H1 (cell line): ENCODE data around the gene BRMS1. TPM values are rescaled to one million over a fixed set of nuclear protein-coding genes. Genes with fewer than 3 reads are reported as not detected.

Experiments used
- CTCF ChIA-PET: fragments of 300-600 bp; sonication (Branson Sonifier 250); formaldehyde crosslinking; loops from one replicate; lab custom pipeline; 2021; ENCODE audit not compliant: partially characterized antibody; lab: Charles Lee
- POLR2A ChIA-PET: fragments of 300-600 bp; sonication (Branson Sonifier 250); formaldehyde crosslinking; loops from one replicate; lab custom pipeline; 2021; ENCODE audit warnings: inconsistent platforms; ENCODE audit not compliant: partially characterized antibody; lab: Charles Lee
- DNase-seq, 2 experiments: peaks; one replicate each; pipeline versions ENCODE4 v3.0.0 to v3.0.0-alpha.2; 2010 to 2022; ENCODE audit warnings: low spot score in 2 of 2, low read depth in 1 of 2, mixed read lengths in 1 of 2
- FAIRE-seq: peaks from 2 replicates; lab custom pipeline; 2011; peaks lifted over from hg19 to GRCh38; lab: Jason Lieb, UNC
- H2AFZ ChIP-seq: 2 replicates; pipeline ENCODE4 v1.8.1; 2012; ENCODE audit warnings: low read length, inconsistent platforms
- H2AK5ac ChIP-seq: 2 replicates; pipeline ENCODE4 v1.6.1; 2013; ENCODE audit warnings: low read depth, low read length
- H2BK120ac ChIP-seq: replicated peaks from 2 replicates; pipeline ENCODE3; 2013; ENCODE audit warnings: low read depth, low read length, inconsistent platforms
- H2BK12ac ChIP-seq: 2 replicates; pipeline ENCODE4 v1.6.1; 2013; ENCODE audit warnings: low read depth, low read length
- H2BK15ac ChIP-seq: 2 replicates; pipeline ENCODE4 v1.6.1; 2013; ENCODE audit warnings: low read length
- H2BK20ac ChIP-seq: 2 replicates; pipeline ENCODE4 v1.6.1; 2013; ENCODE audit warnings: low read length
- H2BK5ac ChIP-seq: 2 replicates; pipeline ENCODE4 v1.6.1; 2013; ENCODE audit warnings: low read depth, low read length
- H3K14ac ChIP-seq: 2 replicates; pipeline ENCODE4 v1.6.1; 2013; ENCODE audit warnings: inconsistent platforms; ENCODE audit not compliant: insufficient read length
- H3K18ac ChIP-seq: 2 replicates; pipeline ENCODE4 v1.6.1; 2013; ENCODE audit warnings: low read length; ENCODE audit errors: extremely low read depth
- H3K23ac ChIP-seq: 2 replicates; pipeline ENCODE4 v1.6.1; 2013; ENCODE audit warnings: inconsistent platforms; ENCODE audit not compliant: insufficient read length
- H3K23me2 ChIP-seq: 2 replicates; pipeline ENCODE4 v1.6.1; 2013; ENCODE audit warnings: low read depth, low read length
- H3K27ac ChIP-seq: 2 replicates; pipeline ENCODE4 v1.6.1; 2011; ENCODE audit warnings: low read depth, low read length, inconsistent platforms
- H3K27me3 ChIP-seq, 4 experiments: replicated peaks in 1 of 4; 1 replicate in 1 of 4; 2 replicates in 3 of 4; pipeline versions ENCODE4 v1.6.1 to v1.8.1; 2011 to 2013; ENCODE audit warnings: low read length in 3 of 4, mild to moderate bottlenecking in 3 of 4, inconsistent platforms in 2 of 4, mixed read lengths in 2 of 4, moderate library complexity in 1 of 4; ENCODE audit not compliant: control insufficient read depth in 3 of 4, insufficient read depth in 3 of 4; ENCODE audit errors: extremely low read depth in 1 of 4
- H3K36me3 ChIP-seq, 4 experiments: 2 replicates each; pipeline versions ENCODE4 v1.6.1 to v1.8.1; 2011 to 2013; ENCODE audit warnings: mild to moderate bottlenecking in 4 of 4, low read length in 3 of 4, moderate library complexity in 2 of 4, control low read depth in 1 of 4, inconsistent platforms in 1 of 4; ENCODE audit not compliant: insufficient read depth in 4 of 4, control insufficient read depth in 2 of 4
- H3K4ac ChIP-seq: replicated peaks from 2 replicates; pipeline ENCODE3; 2013; ENCODE audit warnings: low read length, low read depth, mixed read lengths, inconsistent platforms; ENCODE audit not compliant: insufficient read length
- H3K4me1 ChIP-seq, 4 experiments: replicated peaks in 1 of 4; 1 replicate in 1 of 4; 2 replicates in 3 of 4; pipeline versions ENCODE4 v1.6.1 to v1.8.1; 2011 to 2013; ENCODE audit warnings: low read length in 3 of 4, inconsistent platforms in 2 of 4, mixed read lengths in 1 of 4; ENCODE audit not compliant: insufficient read depth in 4 of 4, control insufficient read depth in 3 of 4
- H3K4me2 ChIP-seq, 2 experiments: 2 replicates each; pipeline versions ENCODE4 v1.6.1 to v1.8.1; 2011 to 2013; ENCODE audit warnings: low read depth in 2 of 2, low read length in 2 of 2, control low read depth in 1 of 2, inconsistent platforms in 1 of 2, mild to moderate bottlenecking in 1 of 2; ENCODE audit not compliant: insufficient read depth in 1 of 2
- H3K4me3 ChIP-seq, 4 experiments: fragments of 200-600, 300-600 bp in 1 of 4; sonication (generic), shearing (Covaris generic), sonication (Bioruptor Twin) in 1 of 4; 2 replicates each; pipeline versions ENCODE4 v1.5.1 to v1.8.1; 2011 to 2016; ENCODE audit warnings: low read length in 4 of 4, low read depth in 3 of 4, control low read depth in 2 of 4, inconsistent platforms in 2 of 4, mild to moderate bottlenecking in 2 of 4, mixed read lengths in 1 of 4, moderate library complexity in 1 of 4; ENCODE audit not compliant: insufficient read depth in 2 of 4; ENCODE audit errors: extremely low read depth in 1 of 4
- H3K56ac ChIP-seq: replicated peaks from 2 replicates; pipeline ENCODE3; 2013; ENCODE audit warnings: low read depth, mild to moderate bottlenecking, mixed read lengths, low read length, inconsistent platforms; ENCODE audit not compliant: insufficient read length
- H3K79me1 ChIP-seq: 2 replicates; pipeline ENCODE4 v1.6.1; 2013; ENCODE audit warnings: low read depth, low read length, control low read depth
- H3K79me2 ChIP-seq, 2 experiments: 2 replicates each; pipeline versions ENCODE4 v1.6.1 to v1.8.1; 2012 to 2013; ENCODE audit warnings: low read length in 2 of 2, mild to moderate bottlenecking in 2 of 2, inconsistent platforms in 1 of 2; ENCODE audit not compliant: insufficient read depth in 2 of 2, control insufficient read depth in 1 of 2
- H3K9ac ChIP-seq, 4 experiments: replicated peaks in 1 of 4; 1 replicate in 1 of 4; 2 replicates in 3 of 4; pipeline versions ENCODE4 v1.6.1 to v1.8.1; 2011 to 2013; ENCODE audit warnings: low read depth in 3 of 4, low read length in 3 of 4, control low read depth in 2 of 4, mild to moderate bottlenecking in 2 of 4, moderate library complexity in 2 of 4, inconsistent platforms in 1 of 4; ENCODE audit errors: extremely low read depth in 1 of 4
- H3K9me3 ChIP-seq, 2 experiments: 2 replicates each; pipeline versions ENCODE4 v1.6.1 to v1.8.1; 2012 to 2013; ENCODE audit warnings: mild to moderate bottlenecking in 2 of 2, moderate library complexity in 2 of 2, control low read depth in 1 of 2, inconsistent platforms in 1 of 2, low read depth in 1 of 2, low read length in 1 of 2, mixed read lengths in 1 of 2; ENCODE audit not compliant: insufficient read depth in 2 of 2
- H4K20me1 ChIP-seq, 2 experiments: replicated peaks in 1 of 2; 2 replicates each; pipeline versions ENCODE3 to v1.8.1; 2011 to 2013; ENCODE audit warnings: inconsistent platforms in 2 of 2, low read length in 2 of 2, mild to moderate bottlenecking in 1 of 2; ENCODE audit not compliant: insufficient read depth in 2 of 2, control insufficient read depth in 1 of 2
- H4K5ac ChIP-seq: 2 replicates; pipeline ENCODE4 v1.6.1; 2013; ENCODE audit warnings: low read length, low read depth, mixed read lengths, inconsistent platforms; ENCODE audit not compliant: insufficient read length
- H4K8ac ChIP-seq: 2 replicates; pipeline ENCODE4 v1.8.0; 2013; ENCODE audit warnings: mild to moderate bottlenecking, moderate library complexity, low read length, inconsistent platforms; ENCODE audit not compliant: insufficient read depth; ENCODE audit errors: extremely low read depth
- H4K91ac ChIP-seq: replicated peaks from 2 replicates; pipeline ENCODE3; 2013; ENCODE audit warnings: low read length, mixed read lengths, inconsistent platforms; ENCODE audit not compliant: insufficient read length
- CHD2 ChIP-seq: IDR thresholded peaks from 2 replicates; pipeline ENCODE4 v1.6.1; 2012; ENCODE audit warnings: low read length, improper control_type of control experiment
- EGR1 ChIP-seq: IDR thresholded peaks from 2 replicates; pipeline ENCODE4 v1.6.1; 2011; ENCODE audit warnings: low read depth, low read length, borderline replicate concordance
- EZH2 ChIP-seq: fragments of 200-600 bp; sonication (generic); IDR thresholded peaks from 2 replicates; pipeline ENCODE4 v1.7.1; 2012; ENCODE audit warnings: low read depth, mild to moderate bottlenecking, moderate library complexity, low read length, inconsistent platforms; ENCODE audit not compliant: severe bottlenecking
- POLR2AphosphoS5 ChIP-seq: IDR thresholded peaks from 2 replicates; pipeline ENCODE4 v1.6.1; 2011; ENCODE audit warnings: low read depth, low read length
- RAD21 ChIP-seq, 2 experiments: IDR thresholded peaks in 1 of 2; conservative IDR thresholded peaks in 1 of 2; 2 replicates each; pipeline ENCODE4 v1.6.1; 2011; ENCODE audit warnings: low read depth in 2 of 2, low read length in 2 of 2, improper control_type of control experiment in 1 of 2, inconsistent platforms in 1 of 2, mild to moderate bottlenecking in 1 of 2, moderate library complexity in 1 of 2
- SIRT6 ChIP-seq: IDR thresholded peaks from one replicate; pipeline ENCODE4 v1.7.1; 2012; ENCODE audit warnings: low read length, inconsistent platforms
- TAF1 ChIP-seq: IDR thresholded peaks from 2 replicates; pipeline ENCODE4 v1.6.1; 2011; ENCODE audit warnings: mild to moderate bottlenecking, low read depth, low read length
- YY1 ChIP-seq: IDR thresholded peaks from 2 replicates; pipeline ENCODE4 v1.6.1; 2011; ENCODE audit warnings: low read depth, mild to moderate bottlenecking, low read length
- WGBS, 2 experiments: shearing (Covaris generic) in 1 of 2; methylation state at CpG; one replicate each; pipeline versions ENCODE4 v1.1.6 to v1.1.7; 2013 to 2015; ENCODE audit warnings: low lambda C conversion rate in 2 of 2, mixed read lengths in 2 of 2, inconsistent platforms in 1 of 2, low coverage in 1 of 2, missing lambda C conversion rate in 1 of 2; ENCODE audit not compliant: insufficient replicate concordance in 2 of 2, insufficient coverage in 1 of 2, insufficient read length in 1 of 2; ENCODE audit errors: extremely low coverage in 1 of 2, missing lambda C conversion rate in 1 of 2; 5-methylcytosine and 5-hydroxymethylcytosine counted together
- polyA plus RNA-seq, 7 experiments: library from polyadenylated mRNA; depleted of rRNA in 3 of 7; stranded (reverse) in 5 of 7; unstranded in 2 of 7; fragments of >200 nt in 5 of 7; fragments of 200-250 nt in 2 of 7; gene quantifications; 1 replicate in 5 of 7; 2 replicates in 1 of 7; 4 replicates in 1 of 7; pipeline versions ENCODE4 v1.2.1 to v1.2.3, GENCODE V29; 2011 to 2013; ENCODE audit warnings: missing spikeins in 2 of 7, mixed read lengths in 2 of 7
- total RNA-seq: library from RNA; stranded (reverse); fragmentation: NEBNext Ultra II Directional; extraction: Animal tissue kit (Norgen Biotek cat#: 25700); gene quantifications from 2 replicates; pipeline ENCODE4 v1.2.1, GENCODE V29; 2021

Gene BRMS1
- total and polyA plus RNA-seq, 2 of the 8 experiments (the other 6 are each of a cell fraction or from before 2014, with no cell fraction given): 39.2 to 46.1 TPM

DNA sequence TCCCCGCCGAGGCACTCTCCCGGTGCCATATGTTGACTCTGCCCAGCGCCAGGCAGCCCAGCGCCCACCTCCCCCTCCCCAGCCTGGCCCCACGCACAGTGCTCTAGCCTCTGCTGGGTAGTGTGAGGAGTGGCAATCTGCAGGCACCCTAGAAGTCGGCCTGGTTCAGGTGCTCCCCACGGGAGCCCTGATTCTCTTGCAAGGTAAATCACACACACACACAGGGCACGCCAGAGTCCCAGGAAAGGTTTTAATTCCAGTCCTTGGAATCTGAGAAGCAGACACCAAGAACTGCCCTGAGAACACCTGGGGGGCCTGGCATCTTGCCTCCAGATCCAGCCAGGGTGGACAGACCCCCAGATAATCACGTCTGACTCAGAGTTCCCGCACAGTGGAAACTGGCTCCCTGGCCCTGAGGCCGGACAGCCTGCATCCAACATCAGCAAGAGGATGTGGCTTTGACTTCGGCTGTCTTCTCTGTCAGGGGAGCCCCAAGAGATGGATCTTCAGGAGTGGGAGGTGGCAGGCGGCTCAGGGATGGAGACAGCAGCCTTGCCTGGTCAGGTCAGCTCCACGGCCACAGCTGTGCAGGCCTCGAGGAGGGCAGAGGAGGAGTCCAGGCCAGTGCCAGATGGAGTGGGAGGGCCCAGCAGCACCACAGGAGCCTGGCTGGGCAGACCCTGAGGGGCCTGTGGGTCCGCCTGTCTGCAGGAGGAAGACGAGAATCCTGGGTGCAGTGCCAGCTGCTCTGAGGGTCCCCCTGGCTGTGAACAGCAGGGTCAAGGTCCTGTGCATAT is 7.6 kb downstream of the BRMS1 start:
- no peak overlapping the region for H4K91ac ChIP-seq
- DNase-seq (peak in 1 of 2 experiments; percentile 44), FAIRE-seq (no peak)
- H3K79me1 ChIP-seq: 0 out of 2 replicates have a peak, but pooled peaks cover 3% of the 10 kb centered on the region
- peak overlapping the region in 1 of 4 experiments; percentile 22; a peak in 1 of 7 replicates for H3K9ac ChIP-seq
- H3K36me3 ChIP-seq: peaks cover 6 to 12% (median 9%) of the 10 kb centered on the region in 4 experiments; a peak in 4 of 8 replicates
- POLR2A ChIA-PET: interaction anchor here (1.1 to 28.7 kb wide), 6 partner anchors 9 to 46 kb away, joined by 4 to 487 read pairs (median 14); partner anchors contain the start of genes B4GAT1, BRMS1, SLC29A2 and TMEM151A
- H3K23me2 ChIP-seq: no peaks in the 10 kb centered on the region; the same call in 1 of the 2 replicates
- TF ChIP-seq POLR2AphosphoS5: no peak
- no peak for TF ChIP-seq EZH2
- TF ChIP-seq TAF1: no peak
- TF ChIP-seq YY1: no peak
- no peak for TF ChIP-seq CHD2
- TF ChIP-seq RAD21 (IDR thresholded peaks at IDR 0.05 in 1 of 2, conservative IDR thresholded peaks at IDR 0.05 in 1 of 2; ENCODE audit: low read depth in 2 of 2, low read length in 2 of 2): no peak
- TF ChIP-seq EGR1: no peak
- TF ChIP-seq SIRT6: no peak
- 85% methylated on average over 18 of the region's 18 CpGs; no CpG with 5 or more reads in 1 of the 2 experiments for WGBS, 2 experiments
- peaks cover 0 to 4% of the 10 kb centered on the region in 2 experiments for H4K20me1 ChIP-seq
- H2BK15ac ChIP-seq: 0 out of 2 replicates have a peak overlapping the region, but pooled peaks have one; percentile 29
- H3K18ac ChIP-seq: 0 out of 2 replicates have a peak overlapping the region, but pooled peaks have one; percentile 51
- H2BK5ac ChIP-seq: no peak overlapping the region; the same call in 1 of the 2 replicates
- no peak overlapping the region for H2BK12ac ChIP-seq
- peaks cover 0 to 20% (median 14%) of the 10 kb centered on the region in 4 experiments; a peak in 6 of 7 replicates for H3K4me1 ChIP-seq
- peak overlapping the region; percentile 15; the same call in 1 of the 2 replicates for H3K27ac ChIP-seq
- no peak overlapping the region for H3K4me3 ChIP-seq
- no peak overlapping the region for H3K56ac ChIP-seq
- H2AK5ac ChIP-seq: no peak overlapping the region
- H3K23ac ChIP-seq: no peak overlapping the region
- H3K9me3 ChIP-seq: no peaks in the 10 kb centered on the region
- no peak overlapping the region for H2BK120ac ChIP-seq
- H2AFZ ChIP-seq: no peak overlapping the region
- H3K79me2 ChIP-seq: no peaks in the 10 kb centered on the region
- CTCF ChIA-PET: interaction anchor here (0.6 to 8.7 kb wide), 14 partner anchors 8 to 57 kb away, joined by 3 to 242 read pairs (median 8); partner anchors contain the start of genes BRMS1 and CD248
- no peaks in the 10 kb centered on the region; a peak in 2 of 7 replicates for H3K27me3 ChIP-seq
- no peak overlapping the region for H4K5ac ChIP-seq
- no peak overlapping the region for H3K4ac ChIP-seq
- no peak overlapping the region for H4K8ac ChIP-seq
- H3K14ac ChIP-seq: no peak overlapping the region
- H2BK20ac ChIP-seq: no peak overlapping the region
- peak overlapping the region in 1 of 2 experiments; percentile 81; a peak in 2 of 4 replicates for H3K4me2 ChIP-seq
